ENCODE results near the gene HLA-A.
"Not testable (repeated sequence)": the region's sequence is repeated elsewhere in the genome, so short reads cannot be mapped to it uniquely, and the experiment has no call there.

HLA-A gene

GRCh38 chr6:29942275-29943052, at the start of gene HLA-A:
Gene HLA-A (plus strand): TSS chr6:29942532. CDS start chr6:29942554, 22 bp downstream.
- peak; percentile 93 to 94 for ATAC-seq

GRCh38 chr6:29892696-29893095, 49.6 kb upstream of the HLA-A start:
- ATAC-seq = no peak

- ATAC-seq = no peak
Observed at GRCh38 chr6:29899281-29899680, 43.1 kb upstream of the HLA-A start.

GRCh38 chr6:29905286-29905685, 37.0 kb upstream of the HLA-A start:
- ATAC-seq = no peak

- ATAC-seq = no peak
Observed at GRCh38 chr6:29907637-29908340, 34.5 kb upstream of the HLA-A start.

- ATAC-seq = no peak
Observed at GRCh38 chr6:29908341-29908662, 34.0 kb upstream of the HLA-A start.

GRCh38 chr6:29908710-29909109, 33.6 kb upstream of the HLA-A start:
- no peak for ATAC-seq

- ATAC-seq = peak in 1 of 2 donors; percentile 49
Observed at GRCh38 chr6:29909985-29910384, 32.3 kb upstream of the HLA-A start.

- ATAC-seq = no peak
Observed at GRCh38 chr6:29912840-29913239, 29.5 kb upstream of the HLA-A start.

GRCh38 chr6:29916741-29917140, 25.6 kb upstream of the HLA-A start:
- ATAC-seq = no peak

GRCh38 chr6:29917857-29918256, 24.5 kb upstream of the HLA-A start:
- ATAC-seq = no peak

- no peak for ATAC-seq
Observed at GRCh38 chr6:29919506-29920445, 22.6 kb upstream of the HLA-A start.

GRCh38 chr6:29924287-29924686, 18.0 kb upstream of the HLA-A start:
- ATAC-seq = no peak

- ATAC-seq = peak; percentile 53 to 71
Observed at GRCh38 chr6:29924731-29925130, 17.6 kb upstream of the HLA-A start.

- ATAC-seq = no peak
Observed at GRCh38 chr6:29925321-29925720, 17.0 kb upstream of the HLA-A start.

- ATAC-seq = no peak
Observed at GRCh38 chr6:29925727-29926412, 16.5 kb upstream of the HLA-A start.

GRCh38 chr6:29926413-29927274, 15.7 kb upstream of the HLA-A start:
- peak; percentile 81 to 93 for ATAC-seq

GRCh38 chr6:29927275-29927569, 15.1 kb upstream of the HLA-A start:
- ATAC-seq = no peak

- ATAC-seq = no peak
Observed at GRCh38 chr6:29927841-29928388, 14.4 kb upstream of the HLA-A start.

- ATAC-seq = not testable (repeated sequence)
Observed at GRCh38 chr6:29930047-29930446, 12.3 kb upstream of the HLA-A start.

- no peak for ATAC-seq
Observed at GRCh38 chr6:29933955-29934354, 8.4 kb upstream of the HLA-A start.
